ENCODE data around the gene LRP3.
"Not testable (repeated sequence)": the region's sequence is repeated elsewhere in the genome, so short reads cannot be mapped to it uniquely, and the experiment has no call there.

DNA sequence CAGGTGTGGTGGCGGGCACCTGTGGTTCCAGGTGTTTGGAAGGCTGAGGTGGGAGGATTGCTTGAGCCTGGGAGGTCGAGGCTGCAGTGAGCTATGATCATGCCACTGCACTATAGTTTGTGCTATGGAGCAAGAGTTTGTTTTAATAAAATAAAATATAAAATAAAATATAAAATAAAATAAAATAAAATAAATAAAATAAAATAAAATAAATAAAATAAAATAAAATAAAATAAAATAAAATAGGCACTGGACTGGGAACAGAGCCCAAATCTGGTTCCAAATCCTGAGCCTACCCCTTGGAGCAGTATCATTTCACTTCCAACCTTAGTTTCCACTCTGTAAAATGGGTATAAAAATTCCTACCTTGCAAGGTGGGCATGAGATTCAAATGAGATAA lies 28.1 kb downstream of the LRP3 start:
- TF ChIP-seq ZNF549 (CRISPR knock-in tag; IDR thresholded peaks at IDR 0.05); SMC3 (IDR thresholded peaks at IDR 0.05; ENCODE audit: low read length); ZFYVE20 (CRISPR knock-in tag; IDR thresholded peaks at IDR 0.05; ENCODE audit: borderline replicate concordance, low read depth); MAZ (IDR thresholded peaks at IDR 0.05; ENCODE audit: borderline replicate concordance, low read depth, low read length); MAZ (CRISPR knock-in tag; IDR thresholded peaks at IDR 0.05; ENCODE audit: low read depth); ZNF496 (CRISPR knock-in tag; IDR thresholded peaks at IDR 0.05; ENCODE audit: insufficient replicate concordance); MXI1 (IDR thresholded peaks at IDR 0.05; ENCODE audit: borderline replicate concordance, low read depth, low read length); STAG1 (CRISPR knock-in tag; IDR thresholded peaks at IDR 0.05): not testable (repeated sequence)
- TF ChIP-seq, protein P1, sequence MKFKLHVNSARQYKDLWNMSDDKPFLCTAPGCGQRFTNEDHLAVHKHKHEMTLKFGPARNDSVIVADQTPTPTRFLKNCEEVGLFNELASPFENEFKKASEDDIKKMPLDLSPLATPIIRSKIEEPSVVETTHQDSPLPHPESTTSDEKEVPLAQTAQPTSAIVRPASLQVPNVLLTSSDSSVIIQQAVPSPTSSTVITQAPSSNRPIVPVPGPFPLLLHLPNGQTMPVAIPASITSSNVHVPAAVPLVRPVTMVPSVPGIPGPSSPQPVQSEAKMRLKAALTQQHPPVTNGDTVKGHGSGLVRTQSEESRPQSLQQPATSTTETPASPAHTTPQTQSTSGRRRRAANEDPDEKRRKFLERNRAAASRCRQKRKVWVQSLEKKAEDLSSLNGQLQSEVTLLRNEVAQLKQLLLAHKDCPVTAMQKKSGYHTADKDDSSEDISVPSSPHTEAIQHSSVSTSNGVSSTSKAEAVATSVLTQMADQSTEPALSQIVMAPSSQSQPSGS (CRISPR knock-in tag; IDR thresholded peaks at IDR 0.05), result not testable (repeated sequence)
- TF ChIP-seq, protein P2, sequence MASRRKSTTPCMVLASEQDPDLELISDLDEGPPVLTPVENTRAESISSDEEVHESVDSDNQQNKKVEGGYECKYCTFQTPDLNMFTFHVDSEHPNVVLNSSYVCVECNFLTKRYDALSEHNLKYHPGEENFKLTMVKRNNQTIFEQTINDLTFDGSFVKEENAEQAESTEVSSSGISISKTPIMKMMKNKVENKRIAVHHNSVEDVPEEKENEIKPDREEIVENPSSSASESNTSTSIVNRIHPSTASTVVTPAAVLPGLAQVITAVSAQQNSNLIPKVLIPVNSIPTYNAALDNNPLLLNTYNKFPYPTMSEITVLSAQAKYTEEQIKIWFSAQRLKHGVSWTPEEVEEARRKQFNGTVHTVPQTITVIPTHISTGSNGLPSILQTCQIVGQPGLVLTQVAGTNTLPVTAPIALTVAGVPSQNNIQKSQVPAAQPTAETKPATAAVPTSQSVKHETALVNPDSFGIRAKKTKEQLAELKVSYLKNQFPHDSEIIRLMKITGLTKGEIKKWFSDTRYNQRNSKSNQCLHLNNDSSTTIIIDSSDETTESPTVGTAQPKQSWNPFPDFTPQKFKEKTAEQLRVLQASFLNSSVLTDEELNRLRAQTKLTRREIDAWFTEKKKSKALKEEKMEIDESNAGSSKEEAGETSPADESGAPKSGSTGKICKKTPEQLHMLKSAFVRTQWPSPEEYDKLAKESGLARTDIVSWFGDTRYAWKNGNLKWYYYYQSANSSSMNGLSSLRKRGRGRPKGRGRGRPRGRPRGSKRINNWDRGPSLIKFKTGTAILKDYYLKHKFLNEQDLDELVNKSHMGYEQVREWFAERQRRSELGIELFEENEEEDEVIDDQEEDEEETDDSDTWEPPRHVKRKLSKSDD (CRISPR knock-in tag; IDR thresholded peaks at IDR 0.05; ENCODE audit: low read depth), result not testable (repeated sequence)
- TF ChIP-seq, protein P3, sequence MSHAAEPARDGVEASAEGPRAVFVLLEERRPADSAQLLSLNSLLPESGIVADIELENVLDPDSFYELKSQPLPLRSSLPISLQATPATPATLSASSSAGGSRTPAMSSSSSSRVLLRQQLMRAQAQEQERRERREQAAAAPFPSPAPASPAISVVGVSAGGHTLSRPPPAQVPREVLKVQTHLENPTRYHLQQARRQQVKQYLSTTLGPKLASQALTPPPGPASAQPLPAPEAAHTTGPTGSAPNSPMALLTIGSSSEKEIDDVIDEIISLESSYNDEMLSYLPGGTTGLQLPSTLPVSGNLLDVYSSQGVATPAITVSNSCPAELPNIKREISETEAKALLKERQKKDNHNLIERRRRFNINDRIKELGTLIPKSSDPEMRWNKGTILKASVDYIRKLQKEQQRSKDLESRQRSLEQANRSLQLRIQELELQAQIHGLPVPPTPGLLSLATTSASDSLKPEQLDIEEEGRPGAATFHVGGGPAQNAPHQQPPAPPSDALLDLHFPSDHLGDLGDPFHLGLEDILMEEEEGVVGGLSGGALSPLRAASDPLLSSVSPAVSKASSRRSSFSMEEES (CRISPR knock-in tag; IDR thresholded peaks at IDR 0.05), result not testable (repeated sequence)
